Left colon (tissue), 2 donors: ENCODE data around the gene PRAMEF1. TPM values are rescaled to one million over a fixed set of nuclear protein-coding genes. Genes with fewer than 3 reads are reported as not detected.

ENCODE experiments used
- total RNA-seq, 2 donors: library from RNA; stranded (reverse); fragmentation: NEBNext Ultra II Directional; extraction: Animal tissue kit (Norgen Biotek cat#: 25700); gene quantifications; one replicate each; pipeline ENCODE4 v1.2.1, GENCODE V29; 2021
- donor health status: DM: no; HTN: no; CAD: no.
- donor health status: DM: yes; HTN: yes; CAD: no.

PRAMEF1 gene
- total RNA-seq, 2 donors from 2014 or later, result not detected

Other genes starting within 250 kb of the PRAMEF1 start
- gene DHRS3, start 173.2 kb upstream of the PRAMEF1 start, total RNA-seq, result 100 to 1,000 TPM in 1 of 2 donors, 10 to 100 TPM in 1; 73.2 to 106 TPM
- gene AADACL4, start 147.3 kb upstream of the PRAMEF1 start, total RNA-seq, result not detected
- not detected for gene AADACL3, start 75.3 kb upstream of the PRAMEF1 start, total RNA-seq
- not detected for gene CFAP107, start 45.2 kb upstream of the PRAMEF1 start, total RNA-seq
- not detected for gene PRAMEF12, start 17.7 kb upstream of the PRAMEF1 start, total RNA-seq
- gene PRAMEF11, start 40.0 kb downstream of the PRAMEF1 start, total RNA-seq, result not detected
- gene HNRNPCL1, start 57.3 kb downstream of the PRAMEF1 start, total RNA-seq, result not detected
- not detected for gene PRAMEF2, start 65.7 kb downstream of the PRAMEF1 start, total RNA-seq
- gene PRAMEF4, start 94.8 kb downstream of the PRAMEF1 start, total RNA-seq, result not detected
- not detected for gene PRAMEF10, start 106.9 kb downstream of the PRAMEF1 start, total RNA-seq
- not detected for gene PRAMEF7, start 125.2 kb downstream of the PRAMEF1 start, total RNA-seq
- not detected for gene PRAMEF6, start 156.2 kb downstream of the PRAMEF1 start, total RNA-seq